Measurements from ENCODE around the gene RNF208. TPM values are rescaled to one million over a fixed set of nuclear protein-coding genes. Genes with fewer than 3 reads are reported as not detected.

RNF208 gene
- total RNA-seq, 1 donor, result 0.45 TPM

- H3K4me3 ChIP-seq (ENCODE audit: low read depth, low read length), result no peak overlapping the region
- DNase-seq (ENCODE audit: low read depth), result no peak
- TF ChIP-seq, protein P1, sequence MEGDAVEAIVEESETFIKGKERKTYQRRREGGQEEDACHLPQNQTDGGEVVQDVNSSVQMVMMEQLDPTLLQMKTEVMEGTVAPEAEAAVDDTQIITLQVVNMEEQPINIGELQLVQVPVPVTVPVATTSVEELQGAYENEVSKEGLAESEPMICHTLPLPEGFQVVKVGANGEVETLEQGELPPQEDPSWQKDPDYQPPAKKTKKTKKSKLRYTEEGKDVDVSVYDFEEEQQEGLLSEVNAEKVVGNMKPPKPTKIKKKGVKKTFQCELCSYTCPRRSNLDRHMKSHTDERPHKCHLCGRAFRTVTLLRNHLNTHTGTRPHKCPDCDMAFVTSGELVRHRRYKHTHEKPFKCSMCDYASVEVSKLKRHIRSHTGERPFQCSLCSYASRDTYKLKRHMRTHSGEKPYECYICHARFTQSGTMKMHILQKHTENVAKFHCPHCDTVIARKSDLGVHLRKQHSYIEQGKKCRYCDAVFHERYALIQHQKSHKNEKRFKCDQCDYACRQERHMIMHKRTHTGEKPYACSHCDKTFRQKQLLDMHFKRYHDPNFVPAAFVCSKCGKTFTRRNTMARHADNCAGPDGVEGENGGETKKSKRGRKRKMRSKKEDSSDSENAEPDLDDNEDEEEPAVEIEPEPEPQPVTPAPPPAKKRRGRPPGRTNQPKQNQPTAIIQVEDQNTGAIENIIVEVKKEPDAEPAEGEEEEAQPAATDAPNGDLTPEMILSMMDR (IDR thresholded peaks at IDR 0.05; ENCODE audit: insufficient read depth, low read length), result no peak
Observed at GRCh38 chr9:137227853-137228505, 5.9 kb upstream of the RNF208 start.

DNA sequence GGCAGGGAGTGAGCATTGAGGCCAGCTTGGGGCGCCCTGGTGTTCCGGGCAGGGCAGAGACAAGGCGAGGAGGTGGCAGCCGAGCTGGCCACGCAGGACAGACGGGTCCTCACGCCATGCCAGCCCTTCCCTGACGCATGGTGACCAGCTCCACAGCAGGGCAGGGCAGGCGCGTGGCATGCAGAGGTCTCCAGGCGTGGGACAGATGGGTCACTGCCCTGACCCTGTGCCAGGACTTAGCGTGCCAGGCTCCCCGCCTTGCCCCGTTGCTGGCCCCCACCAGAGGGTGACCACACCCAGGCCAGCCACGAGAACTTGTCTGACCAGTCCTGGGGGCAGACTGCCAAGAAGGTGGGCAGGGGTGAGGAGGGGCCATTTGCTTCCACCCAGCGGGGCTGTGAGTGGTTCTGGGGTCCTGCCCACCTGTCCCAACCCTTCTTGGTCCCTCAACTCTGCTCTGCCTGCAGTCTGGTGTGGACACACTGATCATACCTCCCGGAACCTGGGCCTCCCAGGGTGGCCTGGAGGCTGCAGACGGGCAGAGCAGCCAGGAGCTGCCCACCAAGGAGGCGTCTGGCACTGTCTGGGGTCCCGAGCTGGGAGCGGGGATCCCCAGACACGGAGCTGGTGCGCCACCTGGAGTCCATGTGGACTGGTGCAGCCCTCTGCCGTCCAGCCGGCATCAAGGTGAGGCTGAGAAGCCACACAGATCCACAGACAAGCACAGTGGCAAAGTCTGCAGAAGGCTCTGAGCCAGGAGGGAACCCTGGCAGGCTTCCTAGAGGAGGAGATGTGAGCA lies 5.2 kb upstream of the RNF208 start, which contains the start of gene RNF224:
Gene RNF224 (plus strand): TSS at position 449 of the 799 bp plus-strand sequence. CDS start 834 bp downstream, outside the sequence.
- peak; percentile 69 for DNase-seq (ENCODE audit: low read depth)
- no peak within 1 kb of the TSS for H3K4me3 ChIP-seq (ENCODE audit: low read depth, low read length)
- TF ChIP-seq, protein P1 (IDR thresholded peaks at IDR 0.05; ENCODE audit: insufficient read depth, low read length), result peak; percentile 89

GRCh38 chr9:137226338-137227053 lies 4.5 kb upstream of the RNF208 start:
- no peak for DNase-seq (ENCODE audit: low read depth)
- TF ChIP-seq, protein P1 (IDR thresholded peaks at IDR 0.05; ENCODE audit: insufficient read depth, low read length), result no peak
- no peak overlapping the region for H3K4me3 ChIP-seq (ENCODE audit: low read depth, low read length)

DNA sequence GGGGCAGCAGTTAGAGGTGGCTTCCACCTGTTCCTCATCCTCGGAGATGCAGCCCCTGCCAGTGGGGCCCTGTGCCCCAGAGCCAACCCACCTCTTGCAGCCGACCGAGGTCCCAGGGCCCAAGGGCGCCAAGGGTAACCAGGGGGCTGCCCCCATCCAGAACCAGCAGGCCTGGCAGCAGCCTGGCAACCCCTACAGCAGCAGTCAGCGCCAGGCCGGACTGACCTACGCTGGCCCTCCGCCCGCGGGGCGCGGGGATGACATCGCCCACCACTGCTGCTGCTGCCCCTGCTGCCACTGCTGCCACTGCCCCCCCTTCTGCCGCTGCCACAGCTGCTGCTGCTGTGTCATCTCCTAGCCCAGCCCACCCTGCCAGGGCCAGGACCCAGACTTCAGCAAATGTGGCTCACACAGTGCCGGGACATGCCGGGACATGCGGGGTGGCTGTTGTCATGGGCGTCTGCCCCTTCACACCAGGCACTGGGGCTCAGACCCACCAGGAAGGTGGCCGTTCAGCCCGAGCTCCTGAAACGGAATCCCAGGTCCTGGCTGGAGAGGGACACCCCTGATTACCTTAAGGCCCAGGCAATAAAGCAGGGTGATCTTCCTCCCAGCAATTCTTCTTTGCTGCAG lies 3.8 kb upstream of the RNF208 start:
- TF ChIP-seq, protein P1 (IDR thresholded peaks at IDR 0.05; ENCODE audit: insufficient read depth, low read length), result no peak
- H3K4me3 ChIP-seq (ENCODE audit: low read depth, low read length), result no peak overlapping the region
- DNase-seq (ENCODE audit: low read depth), result no peak

- no peak for DNase-seq (ENCODE audit: low read depth)
- H3K4me3 ChIP-seq (ENCODE audit: low read depth, low read length), result peak within 1 kb of the TSS; percentile 80
Observed at GRCh38 chr9:137224830-137225694, 3.0 kb upstream of the RNF208 start, which contains the start of gene CYSRT1. TSS of gene CYSRT1 (plus strand) at chr9:137225174. CDS start at chr9:137225622, 448 bp downstream.

More at GRCh38 chr9:137224830-137225694, 3.0 kb upstream of the RNF208 start, which contains the start of gene CYSRT1:
- TF ChIP-seq, protein P1 (IDR thresholded peaks at IDR 0.05; ENCODE audit: insufficient read depth, low read length), result no peak
